ENCODE measurements around the gene ROR2. TPM values are rescaled to one million over a fixed set of nuclear protein-coding genes. Genes with fewer than 3 reads are reported as not detected.

ROR2 gene
- total and polyA plus RNA-seq, 8 donors = 3.0 to 21.4 (median 9.8) TPM

DNA sequence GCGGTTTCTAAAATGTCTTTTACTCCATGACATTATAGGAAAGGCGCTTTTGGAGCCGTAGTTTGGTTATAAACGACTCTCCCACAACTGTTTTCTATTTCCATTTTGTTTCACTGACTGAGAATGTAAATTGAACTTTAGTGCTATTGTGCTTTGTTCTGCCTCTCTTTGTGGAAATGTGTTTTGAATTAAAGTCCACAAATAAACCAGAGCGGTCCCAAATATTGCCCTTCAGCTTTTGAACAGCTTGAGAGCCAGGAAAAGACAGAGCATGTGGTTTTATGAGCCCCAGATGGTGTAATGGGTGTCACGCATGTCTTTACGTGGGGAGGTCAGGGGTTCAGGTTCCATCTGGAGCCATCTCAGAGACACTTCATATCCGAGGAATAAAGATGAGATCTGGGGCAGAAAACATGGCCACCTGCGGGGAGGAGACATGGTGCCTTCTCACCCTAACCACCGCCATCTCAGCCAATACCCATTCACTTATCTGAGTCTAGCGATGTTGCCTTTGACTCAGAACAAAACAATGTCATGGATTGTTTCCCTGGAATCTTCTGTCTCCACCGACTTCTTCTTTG lies 42.5 kb upstream of the ROR2 start:
- TF ChIP-seq POLR2A (IDR thresholded peaks at IDR 0.05) (no peak), EP300 (IDR thresholded peaks at IDR 0.05) (no peak), CTCF (IDR thresholded peaks at IDR 0.05) (no peak), POLR2AphosphoS5 (IDR thresholded peaks at IDR 0.05) (no peak)
- Histone ChIP-seq H3K9me3 (no peaks in the 10 kb centered on the region), H3K4me1 (no peaks in the 10 kb centered on the region), H3K27me3 (peaks cover 0 to 5% (median 0%) of the 10 kb centered on the region in 3 donors), H3K36me3 (no peaks in the 10 kb centered on the region), H3K4me3 (no peak overlapping the region), H3K27ac (no peak overlapping the region)
- DNase-seq = no peak
- WGBS, 5 donors = 72 to 80% (median 77%) methylated on average over 12 of the region's 12 CpGs
- intact Hi-C loops (cut with DNase I; ENCODE audit: low total_unique reads) = no loop called here

DNA sequence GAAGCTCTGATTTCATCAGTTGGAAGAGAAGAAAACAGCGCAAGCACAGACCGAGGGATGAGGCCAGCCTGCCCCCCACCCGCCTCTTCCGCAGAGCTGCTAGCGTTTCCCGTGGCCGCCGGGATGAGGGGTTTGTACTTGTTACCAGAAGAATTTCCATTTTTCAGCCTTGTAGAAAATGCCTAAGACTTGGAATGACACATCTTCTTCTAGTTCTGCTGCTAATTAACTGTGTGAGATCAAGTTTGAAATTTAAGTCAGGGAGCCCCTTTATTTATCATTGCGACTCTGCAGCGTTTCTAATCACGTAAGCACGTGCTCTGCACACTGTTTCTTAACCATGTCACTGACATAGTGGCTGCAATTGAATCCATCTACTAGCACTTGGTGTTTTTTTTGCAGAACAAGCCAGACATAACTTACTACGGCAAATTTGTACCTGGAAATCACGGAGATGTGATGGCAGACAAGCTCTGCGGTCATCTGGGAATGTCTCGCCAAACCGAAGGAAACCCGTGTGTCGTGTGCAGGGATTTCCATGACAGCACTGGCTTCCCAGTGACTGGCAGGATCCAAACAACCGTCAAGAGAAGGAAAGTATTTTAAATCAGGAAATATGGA lies 41.8 kb upstream of the ROR2 start:
- no peak overlapping the region for H3K4me3 ChIP-seq
- DNase-seq = no peak
- intact Hi-C loops (cut with DNase I; ENCODE audit: low total_unique reads) = no loop called here
- TF ChIP-seq POLR2AphosphoS5 (IDR thresholded peaks at IDR 0.05) (no peak), POLR2A (IDR thresholded peaks at IDR 0.05) (no peak), EP300 (IDR thresholded peaks at IDR 0.05) (no peak), CTCF (IDR thresholded peaks at IDR 0.05) (no peak)
- no peaks in the 10 kb centered on the region for H3K36me3 ChIP-seq
- WGBS, 5 donors = 68 to 89% (median 82%) methylated on average over 20 of the region's 20 CpGs
- no peak overlapping the region for H3K27ac ChIP-seq
- peaks cover 0 to 5% (median 0%) of the 10 kb centered on the region in 3 donors for H3K27me3 ChIP-seq
- no peaks in the 10 kb centered on the region for H3K9me3 ChIP-seq
- H3K4me1 ChIP-seq = no peaks in the 10 kb centered on the region

DNA sequence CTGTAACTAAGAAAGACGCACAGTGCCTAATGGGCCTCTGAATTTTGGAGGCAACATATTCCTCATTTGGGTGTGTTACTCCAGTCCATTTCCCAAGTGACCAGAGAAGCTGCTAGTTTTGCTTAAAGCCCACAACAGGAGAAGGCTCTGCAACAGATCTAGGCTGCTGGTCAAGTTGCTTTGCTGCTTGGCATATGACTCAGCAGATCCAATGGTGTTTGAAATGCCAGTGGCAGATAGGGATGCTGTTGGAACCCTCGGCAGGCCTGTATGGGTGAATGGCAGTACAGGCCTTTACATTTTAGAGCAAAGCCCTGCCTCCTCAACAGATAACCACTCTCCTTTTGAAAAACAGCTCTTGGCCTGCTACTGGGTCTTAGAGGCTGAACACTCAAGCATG lies 36.2 kb upstream of the ROR2 start:
- DNase-seq = no peak
- no peak overlapping the region for H3K27ac ChIP-seq
- H3K9me3 ChIP-seq = peaks cover 0 to 4% (median 0%) of the 10 kb centered on the region in 4 donors
- 84 to 99% (median 88%) methylated on average over 2 of the region's 2 CpGs for WGBS, 5 donors
- no peaks in the 10 kb centered on the region for H3K4me1 ChIP-seq
- no peak for TF ChIP-seq CTCF (IDR thresholded peaks at IDR 0.05)
- TF ChIP-seq POLR2A (IDR thresholded peaks at IDR 0.05) = no peak
- no peak for TF ChIP-seq POLR2AphosphoS5 (IDR thresholded peaks at IDR 0.05)
- no peak for TF ChIP-seq EP300 (IDR thresholded peaks at IDR 0.05)
- H3K36me3 ChIP-seq = no peaks in the 10 kb centered on the region
- H3K4me3 ChIP-seq = no peak overlapping the region
- no peaks in the 10 kb centered on the region for H3K27me3 ChIP-seq
- intact Hi-C loops (cut with DNase I; ENCODE audit: low total_unique reads) = no loop called here

DNA sequence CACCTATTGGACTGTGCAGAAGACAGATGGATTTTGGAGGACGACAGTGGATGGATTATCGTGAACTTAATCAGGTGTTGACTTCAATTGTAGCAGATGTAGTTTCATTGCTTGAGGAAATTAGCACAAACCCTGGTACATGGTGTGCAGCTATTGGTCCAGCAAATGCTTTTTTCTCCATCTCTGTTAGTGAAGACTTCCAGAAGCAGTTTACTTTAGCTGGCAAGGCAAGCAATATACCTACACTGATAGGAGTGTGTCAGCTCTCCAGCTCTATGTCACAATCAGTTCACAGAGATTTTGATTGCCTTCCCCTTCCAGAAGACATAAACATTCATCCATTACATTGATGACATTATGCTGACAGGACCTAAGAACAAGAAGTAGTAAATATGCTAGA lies 35.7 kb upstream of the ROR2 start:
- DNase-seq = no peak
- no peaks in the 10 kb centered on the region for H3K4me1 ChIP-seq
- intact Hi-C loops (cut with DNase I; ENCODE audit: low total_unique reads) = no loop called here
- H3K27ac ChIP-seq = no peak overlapping the region
- peaks cover 0 to 8% (median 0%) of the 10 kb centered on the region in 4 donors for H3K9me3 ChIP-seq
- WGBS, 5 donors = 86 to 94% (median 90%) methylated on average over 2 of the region's 2 CpGs
- no peaks in the 10 kb centered on the region for H3K36me3 ChIP-seq
- TF ChIP-seq POLR2AphosphoS5 (IDR thresholded peaks at IDR 0.05) = no peak
- no peak for TF ChIP-seq EP300 (IDR thresholded peaks at IDR 0.05)
- TF ChIP-seq POLR2A (IDR thresholded peaks at IDR 0.05) = no peak
- no peak for TF ChIP-seq CTCF (IDR thresholded peaks at IDR 0.05)
- no peak overlapping the region for H3K4me3 ChIP-seq
- H3K27me3 ChIP-seq = no peaks in the 10 kb centered on the region
